Testis (tissue), 3 donors: Measurements from ENCODE around the gene JMJD6. TPM values are rescaled to one million over a fixed set of nuclear protein-coding genes. Genes with fewer than 3 reads are reported as not detected.

Experiments
- DNase-seq: peaks from one replicate; pipeline ENCODE4 v3.0.0-alpha.2; 2019
- H3K27ac ChIP-seq, 2 donors: fragments of 200-600 bp; sonication (generic); one replicate each; pipeline ENCODE4 v1.5.1; 2019
- H3K27me3 ChIP-seq: fragments of 200-600 bp; sonication (generic); one replicate; pipeline ENCODE4 v1.5.1; 2019
- H3K36me3 ChIP-seq: fragments of 200-600 bp; sonication (generic); one replicate; pipeline ENCODE4 v1.5.1; 2017; ENCODE audit warnings: low read depth; ENCODE audit errors: missing control alignments
- H3K4me1 ChIP-seq: fragments of 200-600 bp; sonication (generic); one replicate; pipeline ENCODE4 v1.5.1; 2019
- H3K4me3 ChIP-seq, 2 donors: fragments of 200-600 bp; sonication (generic); one replicate each; pipeline ENCODE4 v1.5.1; 2017 to 2019
- H3K9me3 ChIP-seq: fragments of 200-600 bp; sonication (generic); one replicate; pipeline ENCODE4 v1.5.1; 2017
- CTCF ChIP-seq, 3 experiments: fragments of 450-650 bp in 2 of 3; fragments of 200-600 bp in 1 of 3; sonication (generic) in 1 of 3; IDR thresholded peaks; one replicate each; pipeline ENCODE4 v1.5.1; 2016 to 2019; ENCODE audit warnings: antibody characterized with exemption in 3 of 3, mild to moderate bottlenecking in 2 of 3, moderate library complexity in 1 of 3
- POLR2A ChIP-seq: fragments of 450-650 bp; IDR thresholded peaks from one replicate; pipeline ENCODE4 v1.6.1; 2017; ENCODE audit warnings: antibody characterized with exemption, mild to moderate bottlenecking, moderate library complexity
- WGBS, 2 donors: methylation state at CpG; one replicate each; pipeline ENCODE4 v1.1.5; 2018; 5-methylcytosine and 5-hydroxymethylcytosine counted together
- intact Hi-C: fragments of 100-400 bp; cut with DNase I; formaldehyde crosslinking; loops from one replicate; pipeline ENCODE4 v1.15.1; 2023; ENCODE audit warnings: low total_unique reads
- polyA plus RNA-seq: library from polyadenylated mRNA; stranded (reverse); fragments of 350-450 nt; fragmentation: Illumina TruSeq; extraction: RNeasy Lipid Tissue Mini Kit (QIAGEN cat#74804); gene quantifications from one replicate; pipeline ENCODE4 v1.2.3, GENCODE V29; 2014; ENCODE audit warnings: low read depth, low replicate concordance; ENCODE audit not compliant: insufficient read depth
- total RNA-seq, 2 donors: library from RNA; depleted of rRNA; stranded (reverse); fragments of >200 nt; gene quantifications; one replicate each; pipeline ENCODE4 v1.2.3, GENCODE V29; 2016

JMJD6 gene
- total and polyA plus RNA-seq, 3 donors from 2014 or later, result 31.7 to 44.6 (median 40.5) TPM

GRCh38 chr17:76706817-76707216 is 19.6 kb downstream of the JMJD6 start:
- H3K9me3 ChIP-seq, result no peaks in the 10 kb centered on the region
- intact Hi-C loops, result loop anchor here (10.0 kb wide), 1 partner anchor 182 kb away; no protein-coding TSS in a partner anchor
- H3K4me1 ChIP-seq, result peaks cover 53% of the 10 kb centered on the region
- no peaks in the 10 kb centered on the region for H3K27me3 ChIP-seq
- peak overlapping the region in 1 of 2 donors; percentile 51 for H3K27ac ChIP-seq
- no peak for DNase-seq
- TF ChIP-seq CTCF (IDR thresholded peaks at IDR 0.05), result no peak
- TF ChIP-seq POLR2A, result no peak
- H3K4me3 ChIP-seq, result no peak overlapping the region
- WGBS, 2 donors, result 74 to 84% methylated on average over 3 of the region's 3 CpGs
- H3K36me3 ChIP-seq, result no peaks in the 10 kb centered on the region

GRCh38 chr17:76704805-76705204 is 21.6 kb downstream of the JMJD6 start:
- 30 to 53% methylated on average over 4 of the region's 4 CpGs for WGBS, 2 donors
- intact Hi-C loops, result loop anchor here (10.0 kb wide), 1 partner anchor 180 kb away; no protein-coding TSS in a partner anchor
- Histone ChIP-seq H3K36me3 (no peaks in the 10 kb centered on the region), H3K4me1 (peaks cover 64% of the 10 kb centered on the region), H3K4me3 (no peak overlapping the region), H3K27me3 (no peaks in the 10 kb centered on the region), H3K9me3 (no peaks in the 10 kb centered on the region), H3K27ac (peak overlapping the region in 1 of 2 donors; percentile 56)
- no peak for DNase-seq
- TF ChIP-seq CTCF (IDR thresholded peaks at IDR 0.05) (no peak), POLR2A (no peak)

GRCh38 chr17:76702941-76703637 is 23.3 kb downstream of the JMJD6 start:
- TF ChIP-seq POLR2A (no peak), CTCF (IDR thresholded peaks at IDR 0.05) (no peak)
- peak overlapping the region; percentile 87 to 90 for H3K27ac ChIP-seq
- H3K9me3 ChIP-seq, result no peaks in the 10 kb centered on the region
- peaks cover 75% of the 10 kb centered on the region for H3K4me1 ChIP-seq
- intact Hi-C loops, result loop anchor here (10.0 kb wide), 1 partner anchor 178 kb away; no protein-coding TSS in a partner anchor
- peak; percentile 54 for DNase-seq
- WGBS, 2 donors, result 66 to 82% methylated on average over 10 of the region's 10 CpGs
- H3K27me3 ChIP-seq, result no peaks in the 10 kb centered on the region
- no peak overlapping the region for H3K4me3 ChIP-seq
- H3K36me3 ChIP-seq, result no peaks in the 10 kb centered on the region

GRCh38 chr17:76702076-76702475 is 24.3 kb downstream of the JMJD6 start:
- Histone ChIP-seq H3K36me3 (no peaks in the 10 kb centered on the region), H3K27me3 (no peaks in the 10 kb centered on the region), H3K27ac (peak overlapping the region; percentile 87 to 90), H3K4me1 (peaks cover 76% of the 10 kb centered on the region), H3K9me3 (no peaks in the 10 kb centered on the region), H3K4me3 (no peak overlapping the region)
- TF ChIP-seq POLR2A (no peak), CTCF (IDR thresholded peaks at IDR 0.05) (no peak)
- DNase-seq, result no peak
- WGBS, 2 donors, result 30 to 42% methylated on average over 2 of the region's 2 CpGs
- intact Hi-C loops, result loop anchor here (10.0 kb wide), 1 partner anchor 177 kb away; no protein-coding TSS in a partner anchor
